H54 (cell line): Measurements from ENCODE around the gene PCNA.

Experiments used
- DNase-seq: peaks from one replicate; pipeline ENCODE4 v3.0.0; 2011; ENCODE audit warnings: low spot score, mixed read lengths; ENCODE audit not compliant: insufficient read length
- FAIRE-seq: peaks from 3 replicates; lab custom pipeline; 2011; peaks lifted over from hg19 to GRCh38; lab: Jason Lieb, UNC
- POLR2A ChIP-seq: IDR thresholded peaks from 2 replicates; pipeline ENCODE4 v1.6.1; 2011; ENCODE audit warnings: low read depth, mild to moderate bottlenecking, low read length

Gene PCNA

GRCh38 chr20:5119435-5120184 is at the start of gene PCNA:
TSS of gene PCNA (minus strand) at chr20:5119958. CDS start at chr20:5119798, 160 bp downstream.
- TF ChIP-seq POLR2A = peak; percentile 98
- DNase-seq = peak; percentile 92
- FAIRE-seq = peak; percentile 97

GRCh38 chr20:5168651-5169396 is 49.1 kb upstream of the PCNA start:
- TF ChIP-seq POLR2A = no peak; the same call in 1 of the 2 replicates
- FAIRE-seq (peak; percentile 36), DNase-seq (peak; percentile 77)

DNA sequence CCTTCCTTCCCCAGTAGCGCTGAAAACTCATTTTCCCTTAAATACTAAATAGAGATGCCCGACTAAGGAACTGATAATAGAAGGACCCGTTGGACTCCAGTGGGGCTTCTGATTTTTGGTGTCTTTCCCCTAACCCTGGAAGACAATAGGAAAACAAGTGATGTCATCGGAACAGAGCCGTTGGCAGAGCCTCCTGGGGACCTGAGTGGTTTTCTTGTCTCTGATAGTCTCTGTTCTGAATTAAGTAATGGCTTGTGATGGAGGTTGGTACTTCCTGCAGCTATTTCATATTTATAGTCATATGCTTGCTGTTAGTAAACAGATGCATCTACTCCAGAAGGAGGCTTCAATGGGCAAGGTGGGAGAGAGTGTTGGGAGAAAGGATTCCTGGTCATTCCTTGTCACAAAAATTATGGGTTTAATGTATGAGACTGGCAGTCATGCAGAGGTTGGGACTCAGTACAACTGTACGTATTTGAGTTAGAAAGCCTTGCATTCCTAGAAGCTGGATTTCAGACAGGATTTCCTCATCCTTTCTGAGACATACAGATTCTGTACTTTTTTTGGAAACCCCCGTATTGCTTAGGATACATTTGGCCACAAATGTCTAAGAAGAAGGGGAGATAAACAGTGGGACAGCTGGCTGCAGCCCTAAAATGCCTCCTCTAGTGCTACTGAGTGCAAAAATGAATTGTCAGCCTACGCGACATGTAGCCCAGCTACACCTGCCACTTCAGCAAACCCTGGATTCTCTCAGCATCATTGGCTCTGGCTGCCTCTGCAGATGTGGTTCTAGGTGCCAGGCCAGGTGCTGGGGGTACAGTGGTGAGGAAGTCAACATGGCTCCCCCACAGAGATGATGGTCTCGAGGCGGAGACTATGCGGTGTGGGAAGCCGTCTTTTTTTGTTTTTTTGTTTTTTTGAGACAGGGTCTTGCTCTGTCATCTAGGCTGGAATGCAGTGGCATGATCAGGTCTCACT is 45.2 kb upstream of the PCNA start:
- FAIRE-seq = no peak
- DNase-seq = no peak
- no peak for TF ChIP-seq POLR2A

GRCh38 chr20:5161536-5162164 is 41.9 kb upstream of the PCNA start:
- FAIRE-seq = no peak

GRCh38 chr20:5160882-5161281 is 41.1 kb upstream of the PCNA start:
- DNase-seq = no peak
- no peak for FAIRE-seq
- TF ChIP-seq POLR2A = no peak

More at GRCh38 chr20:5161536-5162164, 41.9 kb upstream of the PCNA start:
- no peak for TF ChIP-seq POLR2A
- DNase-seq = no peak

GRCh38 chr20:5159928-5160327 is 40.2 kb upstream of the PCNA start:
- no peak for TF ChIP-seq POLR2A
- no peak for FAIRE-seq
- DNase-seq = no peak

DNA sequence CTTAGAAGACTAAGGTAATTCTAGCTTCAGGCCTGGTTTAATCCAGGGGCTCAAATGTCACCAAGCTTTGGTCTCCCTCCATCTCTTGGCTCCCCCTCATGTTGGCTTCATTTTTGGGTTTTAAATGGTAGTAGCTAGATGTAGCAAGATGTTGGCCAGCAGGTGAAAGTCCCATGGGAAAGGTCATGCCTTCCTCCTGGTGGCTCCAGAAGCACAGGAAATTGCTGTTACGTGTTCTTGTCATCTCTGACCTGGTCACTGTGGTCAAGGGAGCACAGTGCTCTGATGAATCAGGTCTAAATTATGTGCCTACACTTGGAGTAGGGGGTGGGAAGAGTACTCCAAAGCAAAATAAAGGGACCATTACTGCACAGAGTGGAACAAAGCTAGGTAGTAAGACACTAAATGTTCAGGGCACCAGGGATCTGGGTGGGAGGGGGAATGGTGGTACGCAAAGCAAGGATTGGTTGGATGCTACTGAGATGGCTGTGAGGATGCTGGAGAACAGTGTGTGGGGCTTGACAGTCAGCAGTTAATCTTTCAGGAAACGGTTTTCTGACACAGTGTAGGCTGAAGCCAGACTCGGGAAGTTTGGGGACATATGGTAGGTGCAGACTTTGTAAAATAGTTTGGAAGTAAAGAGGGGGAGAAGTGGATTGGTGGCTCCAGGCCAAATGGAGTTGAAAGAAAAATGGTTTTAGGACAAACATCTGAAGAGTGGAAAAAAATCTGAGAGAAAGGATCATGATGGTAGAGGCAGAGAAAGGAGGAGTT is 37.1 kb upstream of the PCNA start:
- FAIRE-seq (peak; percentile 75), DNase-seq (peak; percentile 58)
- no peak for TF ChIP-seq POLR2A

DNA sequence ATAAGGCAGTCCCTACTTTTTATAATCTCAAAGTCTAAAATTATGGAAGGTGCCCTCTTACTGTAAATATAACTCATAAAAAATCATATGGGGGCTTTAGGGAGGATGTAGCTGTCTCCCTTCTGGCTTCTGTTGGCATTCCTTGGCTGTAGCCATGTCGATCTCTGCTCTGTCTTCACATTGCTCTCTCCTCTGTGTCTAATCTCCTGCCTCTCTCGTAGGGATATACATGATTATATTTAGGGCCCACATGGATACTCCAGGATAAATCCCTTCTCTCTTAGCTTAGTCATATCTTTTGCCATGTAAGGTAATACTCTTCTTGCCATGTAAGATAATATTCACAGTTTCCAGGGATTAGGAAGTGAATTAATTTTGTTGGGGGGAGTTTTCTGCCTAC is 35.6 kb upstream of the PCNA start:
- DNase-seq (no peak), FAIRE-seq (no peak)
- TF ChIP-seq POLR2A = no peak

- FAIRE-seq (no peak), DNase-seq (no peak)
- no peak for TF ChIP-seq POLR2A
Measured at GRCh38 chr20:5154543-5154925, 34.8 kb upstream of the PCNA start.

- FAIRE-seq (no peak), DNase-seq (no peak)
- no peak for TF ChIP-seq POLR2A
Measured at GRCh38 chr20:5153612-5154542, 34.1 kb upstream of the PCNA start.

- no peak for TF ChIP-seq POLR2A
- no peak for FAIRE-seq
- no peak for DNase-seq
Measured at GRCh38 chr20:5153152-5153467, 33.4 kb upstream of the PCNA start.
